GM12892 (cell line): ENCODE results near the gene KREMEN1. TPM values are rescaled to one million over a fixed set of nuclear protein-coding genes. Genes with fewer than 3 reads are reported as not detected.

Experiments used
- DNase-seq: peaks from one replicate; pipeline ENCODE4 v3.0.0; 2011; ENCODE audit not compliant: insufficient read length
- FAIRE-seq: peaks from 2 replicates; lab custom pipeline; 2011; peaks lifted over from hg19 to GRCh38; lab: Jason Lieb, UNC
- POLR2A ChIP-seq: IDR thresholded peaks from 2 replicates; pipeline ENCODE4 v1.6.1; 2011; ENCODE audit warnings: low read depth, low read length, control low read depth
- POLR2AphosphoS5 ChIP-seq: IDR thresholded peaks from 2 replicates; pipeline ENCODE4 v1.6.1; 2011; ENCODE audit warnings: low read depth, low read length, control low read depth
- TAF1 ChIP-seq: IDR thresholded peaks from 2 replicates; pipeline ENCODE4 v1.6.1; 2011; ENCODE audit warnings: low read depth, mild to moderate bottlenecking, control low read depth, low read length, borderline replicate concordance
- polyA plus RNA-seq: library from polyadenylated mRNA; unstranded; fragments of >200 nt; gene quantifications from one replicate; pipeline ENCODE4 v1.2.1, GENCODE V29; 2012; ENCODE audit warnings: missing spikeins, inconsistent platforms; ENCODE audit not compliant: missing spikeins

KREMEN1 gene
- polyA plus RNA-seq: 1.2 TPM

DNA sequence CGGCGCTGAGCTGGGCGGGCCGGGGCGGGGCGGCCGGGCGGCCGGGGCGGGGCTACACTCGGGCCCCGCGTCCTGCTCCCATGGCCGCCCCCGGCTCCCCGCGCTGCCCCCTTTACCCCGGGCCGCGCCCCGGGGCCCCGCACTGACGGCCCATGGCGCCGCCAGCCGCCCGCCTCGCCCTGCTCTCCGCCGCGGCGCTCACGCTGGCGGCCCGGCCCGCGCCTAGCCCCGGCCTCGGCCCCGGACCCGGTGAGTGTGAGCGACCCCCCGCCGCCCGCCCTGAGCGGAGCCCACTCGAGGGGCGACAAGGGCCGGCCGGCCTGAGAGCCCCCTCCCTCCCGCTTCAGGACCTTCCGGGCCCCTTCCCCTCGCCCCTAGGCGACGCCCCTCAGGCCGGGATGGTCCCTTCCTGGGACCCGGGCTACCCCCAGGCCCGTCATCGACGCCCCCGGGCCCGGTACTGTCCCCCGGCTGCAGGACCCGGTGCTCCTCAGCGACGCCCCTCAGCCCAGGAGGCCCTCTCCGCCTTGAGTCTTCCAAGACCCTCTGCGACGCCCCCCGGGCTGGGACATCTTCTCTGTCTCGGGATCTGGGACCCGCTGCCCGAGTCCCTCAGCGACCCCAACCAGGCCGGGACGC, at the start of gene KREMEN1:
Gene KREMEN1, plus strand, starts transcription at position 57 of the 639 bp plus-strand sequence. Its CDS starts 96 bp downstream, at position 153.
- TF ChIP-seq POLR2AphosphoS5: no peak
- no peak for TF ChIP-seq POLR2A
- TF ChIP-seq TAF1: no peak
- DNase-seq (no peak), FAIRE-seq (no peak)

- FAIRE-seq: no peak
- no peak for TF ChIP-seq POLR2A
- no peak for TF ChIP-seq POLR2AphosphoS5
- TF ChIP-seq TAF1: no peak
Measured at GRCh38 chr22:29023172-29023796, 49.6 kb upstream of the KREMEN1 start.

GRCh38 chr22:29026579-29026978, 46.3 kb upstream of the KREMEN1 start:
- no peak for FAIRE-seq
- no peak for DNase-seq
- TF ChIP-seq POLR2A: no peak

More at GRCh38 chr22:29023172-29023796, 49.6 kb upstream of the KREMEN1 start:
- DNase-seq: no peak

DNA sequence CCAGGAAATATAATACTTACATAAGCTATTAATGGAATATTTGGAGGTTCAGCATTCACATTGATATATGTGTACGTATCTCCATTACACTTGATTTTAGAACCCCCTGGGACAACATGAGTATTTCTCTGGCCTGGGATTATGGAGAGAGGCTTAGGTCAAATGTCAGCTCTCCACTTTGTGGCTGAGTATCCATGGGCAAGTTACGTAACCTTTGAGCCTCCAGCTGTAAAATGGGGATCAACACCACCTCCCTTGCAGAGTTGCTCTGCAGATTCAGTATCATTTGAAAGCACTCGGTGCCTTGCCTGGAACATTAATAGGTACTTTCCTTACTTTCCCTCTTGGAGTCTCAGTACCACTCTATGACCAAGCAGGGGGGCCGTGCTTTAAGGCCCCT, 44.4 kb upstream of the KREMEN1 start:
- no peak for FAIRE-seq
- no peak for TF ChIP-seq POLR2AphosphoS5
- TF ChIP-seq POLR2A: no peak
- no peak for TF ChIP-seq TAF1
- DNase-seq: no peak

- TF ChIP-seq TAF1: no peak
- no peak for TF ChIP-seq POLR2A
- no peak for TF ChIP-seq POLR2AphosphoS5
- DNase-seq (no peak), FAIRE-seq (no peak)
Measured at GRCh38 chr22:29029202-29030000, 43.4 kb upstream of the KREMEN1 start.

DNA sequence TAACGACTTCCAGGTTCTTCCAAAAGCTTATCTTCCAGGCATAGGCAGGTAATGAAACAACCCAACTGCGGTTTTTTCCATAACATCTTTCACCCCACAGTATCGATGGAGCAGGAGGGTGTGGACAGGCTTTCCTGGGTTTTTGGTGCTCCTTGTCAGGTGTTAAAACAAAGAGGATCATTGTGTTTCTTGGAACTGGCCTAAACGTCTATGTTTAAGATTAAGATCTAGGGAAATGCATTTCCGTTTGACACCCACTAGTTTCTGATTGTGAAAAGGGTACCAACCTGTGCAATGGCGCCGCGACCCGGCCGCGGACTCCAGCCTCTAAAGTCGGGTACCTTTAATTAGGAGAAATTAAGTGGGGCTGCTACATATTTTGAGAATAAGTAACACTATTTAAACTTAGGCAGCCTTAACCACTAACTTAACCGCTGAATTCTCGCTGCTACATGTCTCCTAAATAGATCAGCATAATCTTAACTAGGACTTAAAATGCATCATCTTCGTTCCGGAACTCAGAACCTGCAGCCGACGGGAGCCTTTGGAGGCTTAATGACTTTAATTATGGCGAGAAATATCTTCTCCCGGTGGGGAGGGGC, 42.7 kb upstream of the KREMEN1 start:
- DNase-seq (no peak), FAIRE-seq (no peak)
- TF ChIP-seq TAF1 (no peak), POLR2AphosphoS5 (no peak), POLR2A (no peak)

DNA sequence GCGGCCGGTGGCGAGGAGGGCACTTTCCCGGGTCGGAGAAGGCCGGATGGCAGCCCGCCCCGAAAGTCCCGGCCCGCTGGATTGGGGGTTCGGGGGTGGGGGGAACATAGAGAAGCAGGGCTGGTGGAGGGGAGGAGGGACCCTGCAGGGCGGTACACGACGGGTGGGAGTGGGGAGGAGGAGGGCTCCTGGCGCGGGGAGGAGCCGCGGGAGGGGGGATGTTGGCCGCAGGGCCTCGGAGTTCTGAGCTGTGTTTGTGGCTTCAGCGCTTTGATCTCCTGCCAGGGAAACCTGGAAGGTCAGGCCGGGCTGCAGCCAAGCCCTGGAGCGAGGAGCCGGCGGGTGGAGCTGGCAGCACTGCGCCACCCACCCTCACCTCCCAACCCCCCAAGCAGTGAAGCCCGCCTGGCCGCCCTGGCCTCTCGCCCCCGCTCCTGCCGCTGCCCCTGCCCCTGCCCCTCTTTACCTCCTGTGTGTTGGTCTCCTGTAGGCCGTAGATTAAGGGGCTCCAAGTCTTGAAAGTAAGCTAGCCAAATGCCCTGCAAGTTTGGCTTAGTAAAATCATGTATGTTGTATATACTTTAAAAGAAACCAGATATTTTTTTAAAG, 42.1 kb upstream of the KREMEN1 start:
- DNase-seq (no peak), FAIRE-seq (no peak)
- TF ChIP-seq TAF1 (no peak), POLR2AphosphoS5 (no peak), POLR2A (no peak)

GRCh38 chr22:29031227-29032011, 41.4 kb upstream of the KREMEN1 start:
- TF ChIP-seq POLR2AphosphoS5: no peak
- FAIRE-seq (no peak), DNase-seq (no peak)

DNA sequence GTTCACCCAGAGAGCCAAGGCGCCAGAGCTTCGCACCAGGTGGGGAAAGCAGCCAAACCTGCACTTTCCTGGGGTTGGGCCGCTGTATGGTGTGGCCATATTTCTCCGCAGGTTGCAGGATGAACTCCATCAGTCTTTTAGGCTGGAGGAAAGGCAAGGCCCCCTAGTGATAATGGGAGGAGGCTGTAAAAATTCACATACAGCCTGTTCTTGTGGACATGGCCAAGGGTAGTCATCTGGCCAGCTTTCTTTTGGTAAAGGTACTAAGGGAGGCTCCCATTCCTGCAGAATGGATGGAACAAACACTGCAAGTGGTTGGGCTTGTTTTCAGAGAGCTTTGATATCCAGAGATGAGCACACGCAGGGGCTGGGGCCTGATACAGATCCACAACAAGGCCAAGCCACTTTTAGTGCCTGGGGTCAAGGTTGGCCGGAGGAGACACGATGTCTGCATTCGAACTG, 40.8 kb upstream of the KREMEN1 start:
- FAIRE-seq (no peak), DNase-seq (no peak)
- no peak for TF ChIP-seq POLR2A
- TF ChIP-seq TAF1: no peak
- TF ChIP-seq POLR2AphosphoS5: no peak

GRCh38 chr22:29032584-29032983, 40.3 kb upstream of the KREMEN1 start:
- TF ChIP-seq TAF1: no peak
- TF ChIP-seq POLR2A: no peak
- no peak for TF ChIP-seq POLR2AphosphoS5
- DNase-seq (no peak), FAIRE-seq (no peak)
